H9 (cell line): ENCODE data around the gene SLC52A3. TPM values are rescaled to one million over a fixed set of nuclear protein-coding genes. Genes with fewer than 3 reads are reported as not detected.

Source experiments
- DNase-seq: peaks from one replicate; pipeline ENCODE4 v3.0.0-alpha.2; 2017
- H2AFZ ChIP-seq: one replicate; pipeline ENCODE4 v1.6.1; 2013; ENCODE audit warnings: mild to moderate bottlenecking, low read length, control low read depth, moderate library complexity
- H2AK5ac ChIP-seq: 2 replicates; pipeline ENCODE4 v1.6.1; 2013; ENCODE audit warnings: low read length, control low read depth, mixed read lengths; ENCODE audit not compliant: insufficient read length
- H2BK120ac ChIP-seq: one replicate; pipeline ENCODE4 v1.6.1; 2013; ENCODE audit warnings: low read depth, mild to moderate bottlenecking, low read length, control low read depth, inconsistent platforms; ENCODE audit not compliant: poor library complexity, severe bottlenecking
- H2BK12ac ChIP-seq: 2 replicates; pipeline ENCODE4 v1.6.1; 2013; ENCODE audit warnings: low read length, control low read depth, mixed read lengths, low read depth; ENCODE audit not compliant: insufficient read length
- H2BK15ac ChIP-seq: 2 replicates; pipeline ENCODE4 v1.6.1; 2013; ENCODE audit warnings: low read depth, low read length, control low read depth
- H2BK20ac ChIP-seq: one replicate; pipeline ENCODE4 v1.6.1; 2013; ENCODE audit warnings: low read depth, mild to moderate bottlenecking, low read length, control low read depth, inconsistent platforms; ENCODE audit not compliant: poor library complexity, severe bottlenecking
- H2BK5ac ChIP-seq: 2 replicates; pipeline ENCODE4 v1.6.1; 2013; ENCODE audit warnings: low read length, control low read depth, mixed read lengths; ENCODE audit not compliant: insufficient read length
- H3K14ac ChIP-seq: 2 replicates; pipeline ENCODE4 v1.6.1; 2013; ENCODE audit warnings: low read length, control low read depth; ENCODE audit not compliant: insufficient read depth
- H3K18ac ChIP-seq: 2 replicates; pipeline ENCODE4 v1.6.1; 2013; ENCODE audit warnings: low read depth, mild to moderate bottlenecking, mixed read lengths, low read length, control low read depth; ENCODE audit not compliant: insufficient read length
- H3K23ac ChIP-seq: 2 replicates; pipeline ENCODE4 v1.6.1; 2013; ENCODE audit warnings: low read length, control low read depth, mixed read lengths, low read depth; ENCODE audit not compliant: insufficient read length
- H3K23me2 ChIP-seq: 2 replicates; pipeline ENCODE4 v1.6.1; 2013; ENCODE audit warnings: low read depth, mild to moderate bottlenecking, mixed read lengths, low read length, control low read depth; ENCODE audit not compliant: insufficient read length, poor library complexity, severe bottlenecking
- H3K27ac ChIP-seq: 2 replicates; pipeline ENCODE4 v1.5.1; 2013; ENCODE audit warnings: low read length, control low read depth, mixed read lengths, low read depth; ENCODE audit not compliant: insufficient read length
- H3K27me3 ChIP-seq: 2 replicates; pipeline ENCODE4 v1.6.1; 2013; ENCODE audit warnings: low read length, control low read depth, inconsistent platforms; ENCODE audit not compliant: insufficient read depth
- H3K4ac ChIP-seq: 2 replicates; pipeline ENCODE4 v1.6.1; 2013; ENCODE audit warnings: low read depth, mild to moderate bottlenecking, control low read depth, inconsistent platforms, low read length, moderate library complexity
- H3K4me1 ChIP-seq: 2 replicates; pipeline ENCODE4 v1.6.1; 2013; ENCODE audit warnings: low read length, control low read depth, inconsistent platforms; ENCODE audit not compliant: insufficient read depth
- H3K4me2 ChIP-seq: 2 replicates; pipeline ENCODE4 v1.6.1; 2013; ENCODE audit warnings: low read length, control low read depth, mixed read lengths; ENCODE audit not compliant: insufficient read length, insufficient read depth
- H3K56ac ChIP-seq: 2 replicates; pipeline ENCODE4 v1.6.1; 2013; ENCODE audit warnings: low read depth, mild to moderate bottlenecking, mixed read lengths, low read length, control low read depth; ENCODE audit not compliant: insufficient read length
- H3K79me1 ChIP-seq: 2 replicates; pipeline ENCODE4 v1.6.1; 2013; ENCODE audit warnings: low read depth, mild to moderate bottlenecking, moderate library complexity, low read length, control low read depth, inconsistent platforms; ENCODE audit not compliant: insufficient read depth, poor library complexity, severe bottlenecking
- H3K79me2 ChIP-seq: 2 replicates; pipeline ENCODE4 v1.6.1; 2013; ENCODE audit warnings: low read length, control low read depth, inconsistent platforms; ENCODE audit not compliant: insufficient read depth
- H3K9ac ChIP-seq: 2 replicates; pipeline ENCODE4 v1.6.1; 2013; ENCODE audit warnings: low read length, control low read depth, mixed read lengths; ENCODE audit not compliant: insufficient read length; ENCODE audit errors: extremely low read depth
- H3K9me3 ChIP-seq: one replicate; pipeline ENCODE4 v1.6.1; 2013; ENCODE audit warnings: low read depth, low read length, inconsistent platforms; ENCODE audit not compliant: control insufficient read depth
- H3T11ph ChIP-seq: one replicate; pipeline ENCODE4 v1.6.1; 2013; ENCODE audit warnings: mild to moderate bottlenecking, low read length, control low read depth, inconsistent platforms
- H4K20me1 ChIP-seq: one replicate; pipeline ENCODE4 v1.6.1; 2013; ENCODE audit not compliant: control insufficient read depth, insufficient read length, insufficient read depth
- H4K5ac ChIP-seq: 2 replicates; pipeline ENCODE4 v1.6.1; 2013; ENCODE audit warnings: low read depth, mild to moderate bottlenecking, mixed read lengths, low read length, control low read depth; ENCODE audit not compliant: insufficient read length
- H4K8ac ChIP-seq: replicated peaks from 2 replicates; pipeline ENCODE4 v1.6.1; 2013; ENCODE audit warnings: low read length, control low read depth, mixed read lengths, low read depth; ENCODE audit not compliant: insufficient read length
- H4K91ac ChIP-seq: 2 replicates; pipeline ENCODE4 v1.6.1; 2013; ENCODE audit warnings: low read depth, mild to moderate bottlenecking, moderate library complexity, mixed read lengths, low read length, control low read depth; ENCODE audit not compliant: insufficient read length
- H3K27ac Mint-ChIP-seq, 3 experiments: 2 replicates in 2 of 3; 3 replicates in 1 of 3; pipeline ENCODE4 v1.8.0; 2020 to 2021; ENCODE audit warnings: mixed read lengths in 3 of 3, mild to moderate bottlenecking in 1 of 3, moderate library complexity in 1 of 3
- H3K27me3 Mint-ChIP-seq: 2 replicates; pipeline ENCODE4 v1.8.0; 2021; ENCODE audit warnings: low read depth, mild to moderate bottlenecking, moderate library complexity, mixed read lengths
- H3K36me3 Mint-ChIP-seq, 3 experiments: 2 replicates in 2 of 3; 3 replicates in 1 of 3; pipeline ENCODE4 v1.8.0; 2020 to 2021; ENCODE audit warnings: low read depth in 3 of 3, mixed read lengths in 3 of 3; ENCODE audit not compliant: insufficient read depth in 1 of 3
- H3K4me1 Mint-ChIP-seq, 2 experiments: 2 replicates each; pipeline ENCODE4 v1.8.0; 2020; ENCODE audit warnings: mixed read lengths in 2 of 2
- H3K4me3 Mint-ChIP-seq, 2 experiments: 2 replicates in 1 of 2; 3 replicates in 1 of 2; pipeline ENCODE4 v1.8.0; 2020 to 2021; ENCODE audit warnings: mild to moderate bottlenecking in 2 of 2, mixed read lengths in 2 of 2, moderate library complexity in 1 of 2
- H3K9me3 Mint-ChIP-seq, 2 experiments: 2 replicates in 1 of 2; 3 replicates in 1 of 2; pipeline ENCODE4 v1.8.0; 2020; ENCODE audit warnings: mild to moderate bottlenecking in 2 of 2, mixed read lengths in 2 of 2, moderate library complexity in 1 of 2
- CTCF ChIP-seq: fragments of 200-600 bp; sonication (generic); conservative IDR thresholded peaks from 3 replicates; pipeline ENCODE4 v1.8.0; 2021; ENCODE audit warnings: antibody characterized with exemption, mild to moderate bottlenecking
- WGBS: extraction: QIAGEN DNeasy Blood & Tissue Kit; methylation state at CpG from one replicate; pipeline ENCODE4 v1.1.7; 2013; ENCODE audit warnings: missing lambda C conversion rate, low lambda C conversion rate, mixed read lengths; ENCODE audit not compliant: insufficient read length; ENCODE audit errors: extremely low coverage; 5-methylcytosine and 5-hydroxymethylcytosine counted together
- total RNA-seq: library from RNA; stranded (reverse); gene quantifications from 2 replicates; pipeline ENCODE4 v1.2.1, GENCODE V29; 2021

The SLC52A3 gene
- total RNA-seq, 1 experiment from 2014 or later = 3.3 TPM

DNA sequence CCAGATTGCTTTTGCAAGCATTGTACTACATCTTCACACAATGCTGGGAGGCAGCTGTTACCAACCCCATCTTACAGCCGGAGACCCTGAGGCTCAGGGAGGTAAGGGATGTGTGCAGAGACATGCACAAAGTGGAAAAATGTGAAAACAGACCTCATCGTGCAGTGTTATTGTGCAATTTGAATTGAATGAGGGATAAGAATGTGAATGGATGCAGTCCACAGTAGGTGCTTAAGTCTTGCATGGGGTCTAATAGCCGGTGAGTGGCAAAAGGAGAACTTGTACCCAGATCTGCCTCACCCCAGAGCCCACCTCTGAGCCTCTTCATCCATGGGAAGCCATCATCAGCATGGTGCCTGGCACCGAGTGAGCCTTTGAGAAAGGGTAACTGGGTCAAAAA lies 42.1 kb downstream of the SLC52A3 start:
- Mint-ChIP-seq H3K4me1 (peaks cover 7 to 14% of the 10 kb centered on the region in 2 experiments), H3K36me3 (no peaks in the 10 kb centered on the region), H3K27ac (no peak overlapping the region), H3K27me3 (peaks cover 75% of the 10 kb centered on the region), H3K9me3 (peaks cover 0 to 3% of the 10 kb centered on the region in 2 experiments; a peak in 4 of 5 replicates), H3K4me3 (peak overlapping the region in 1 of 2 experiments; percentile 62; a peak in 1 of 5 replicates)
- no peak for DNase-seq
- Histone ChIP-seq H3K4me2 (no peak overlapping the region), H2AK5ac (no peak overlapping the region), H4K5ac (no peak overlapping the region), H4K91ac (no peak overlapping the region), H3K4me1 (no peaks in the 10 kb centered on the region), H4K8ac (no peak overlapping the region), H3K23ac (no peak overlapping the region), H2BK15ac (no peak overlapping the region), H4K20me1 (no peaks in the 10 kb centered on the region), H3K56ac (no peak overlapping the region), H3K27ac (no peak overlapping the region), H3K14ac (no peak overlapping the region), H3K18ac (no peak overlapping the region), H2BK5ac (no peak overlapping the region), H3T11ph (no peak overlapping the region), H2BK20ac (no peak overlapping the region), H3K27me3 (no peaks in the 10 kb centered on the region), H3K9me3 (no peaks in the 10 kb centered on the region), H3K9ac (no peak overlapping the region), H3K79me2 (no peaks in the 10 kb centered on the region), H3K4ac (no peak overlapping the region), H2BK12ac (no peak overlapping the region), H2AFZ (no peak overlapping the region), H2BK120ac (no peak overlapping the region), H3K79me1 (no peaks in the 10 kb centered on the region), H3K23me2 (no peaks in the 10 kb centered on the region)
- no peak for TF ChIP-seq CTCF
- WGBS = no CpG with 5 or more reads among the region's 4 CpGs
